Activated CD4-positive, CD25-positive, alpha-beta regulatory T cell treated with anti-CD3 and anti-CD28 coated beads, Interleukin-2, amount 50 U/mL, for 16 hours (primary cell): ENCODE measurements around the gene LRP11.
"Not testable (repeated sequence)": the region's sequence is repeated elsewhere in the genome, so short reads cannot be mapped to it uniquely, and the experiment has no call there.

Source experiments
- DNase-seq: peaks from one replicate; pipeline ENCODE4 v3.0.0-alpha.2; 2020; ENCODE audit warnings: low read depth, low spot score

LRP11 gene

DNA sequence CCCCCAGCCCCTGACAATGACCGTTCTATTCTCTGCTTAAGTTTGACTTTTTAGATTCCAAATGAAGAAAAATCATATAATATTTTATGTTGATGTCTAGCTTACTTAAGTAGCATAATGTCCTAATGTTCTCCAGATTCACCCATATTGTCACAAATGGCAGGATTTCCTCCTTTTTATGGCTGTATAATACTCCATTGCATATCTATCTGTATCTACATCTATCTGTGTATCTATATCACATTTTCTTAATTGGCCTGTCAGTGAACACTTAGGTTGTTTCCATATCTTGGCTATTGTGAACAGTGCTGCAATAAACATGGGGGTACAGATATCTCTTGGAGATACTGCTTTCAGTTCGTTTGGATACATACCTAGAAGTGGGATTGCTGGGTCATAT lies 7.0 kb upstream of the LRP11 start:
- no peak for DNase-seq

DNA sequence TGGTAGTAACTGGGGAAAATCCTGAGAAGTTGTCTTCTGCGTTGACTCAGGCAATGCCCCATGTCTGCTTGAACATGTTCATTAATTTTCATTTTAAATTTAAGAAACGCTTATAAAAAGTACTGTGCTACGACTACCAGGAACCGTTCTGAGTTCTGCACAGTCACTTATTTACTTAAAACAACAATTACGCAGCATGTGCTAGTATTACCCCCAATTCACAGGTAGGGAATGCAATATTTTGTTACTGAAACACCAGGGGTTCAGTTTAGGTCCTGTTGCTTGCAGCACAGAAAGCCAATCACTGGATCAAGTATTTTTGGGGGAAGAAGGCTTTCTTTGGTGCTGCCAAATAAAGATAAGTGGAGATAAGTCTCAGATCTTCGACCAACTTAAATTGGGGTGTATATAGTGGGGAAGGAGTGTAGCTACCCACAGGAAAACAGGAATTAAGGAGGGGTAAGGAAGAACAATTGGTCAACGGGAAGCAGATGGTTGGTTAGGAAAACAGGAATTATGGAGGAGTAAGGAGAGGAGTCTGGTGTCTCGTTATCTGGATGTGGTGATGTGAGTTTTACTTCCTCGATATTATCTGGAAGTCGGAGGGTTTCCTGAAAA lies 5.2 kb upstream of the LRP11 start:
- no peak for DNase-seq

DNA sequence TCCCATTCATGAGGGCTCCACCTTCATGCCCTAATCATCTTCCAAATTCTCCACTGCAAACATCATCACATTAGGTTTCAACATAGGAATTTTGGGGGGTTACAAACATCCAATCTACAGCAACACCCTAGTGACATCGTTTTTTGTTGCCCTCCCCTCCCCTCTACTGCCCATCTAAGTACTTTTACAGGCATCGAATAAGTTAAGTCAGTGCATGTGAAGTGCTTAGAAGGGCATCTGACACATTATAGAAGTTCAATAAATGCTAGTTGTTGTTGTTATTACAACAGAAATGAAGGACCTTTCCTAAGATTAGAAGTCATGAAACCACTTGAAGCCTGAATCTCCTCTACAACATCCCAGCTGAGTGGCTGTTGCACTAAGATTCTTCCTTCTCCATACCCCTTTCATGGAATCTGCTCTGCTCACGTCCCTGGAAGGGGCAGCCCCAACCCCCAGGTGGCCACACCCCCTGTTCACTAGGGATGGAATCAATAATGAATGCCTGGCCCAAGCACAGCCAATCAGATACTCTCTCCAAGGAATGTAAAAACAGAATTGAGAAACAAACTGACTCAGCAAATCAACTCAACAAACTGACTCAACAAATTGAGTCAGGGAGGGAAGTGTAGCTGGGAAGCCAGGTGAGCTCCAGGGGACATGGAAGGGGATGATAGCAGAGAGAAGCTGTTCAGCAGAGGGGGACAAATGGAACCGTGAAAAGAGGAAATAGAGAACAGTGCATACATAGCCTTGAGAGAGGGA lies 3.9 kb upstream of the LRP11 start:
- no peak for DNase-seq

- no peak for DNase-seq
These were observed 698 bp upstream of the LRP11 start for GRCh38 chr6:149864578-149865535.

- no peak for DNase-seq
These were observed 1.0 kb downstream of the LRP11 start for GRCh38 chr6:149862922-149863697.

GRCh38 chr6:149862424-149862738 lies 1.8 kb downstream of the LRP11 start:
- not testable (repeated sequence) for DNase-seq

DNA sequence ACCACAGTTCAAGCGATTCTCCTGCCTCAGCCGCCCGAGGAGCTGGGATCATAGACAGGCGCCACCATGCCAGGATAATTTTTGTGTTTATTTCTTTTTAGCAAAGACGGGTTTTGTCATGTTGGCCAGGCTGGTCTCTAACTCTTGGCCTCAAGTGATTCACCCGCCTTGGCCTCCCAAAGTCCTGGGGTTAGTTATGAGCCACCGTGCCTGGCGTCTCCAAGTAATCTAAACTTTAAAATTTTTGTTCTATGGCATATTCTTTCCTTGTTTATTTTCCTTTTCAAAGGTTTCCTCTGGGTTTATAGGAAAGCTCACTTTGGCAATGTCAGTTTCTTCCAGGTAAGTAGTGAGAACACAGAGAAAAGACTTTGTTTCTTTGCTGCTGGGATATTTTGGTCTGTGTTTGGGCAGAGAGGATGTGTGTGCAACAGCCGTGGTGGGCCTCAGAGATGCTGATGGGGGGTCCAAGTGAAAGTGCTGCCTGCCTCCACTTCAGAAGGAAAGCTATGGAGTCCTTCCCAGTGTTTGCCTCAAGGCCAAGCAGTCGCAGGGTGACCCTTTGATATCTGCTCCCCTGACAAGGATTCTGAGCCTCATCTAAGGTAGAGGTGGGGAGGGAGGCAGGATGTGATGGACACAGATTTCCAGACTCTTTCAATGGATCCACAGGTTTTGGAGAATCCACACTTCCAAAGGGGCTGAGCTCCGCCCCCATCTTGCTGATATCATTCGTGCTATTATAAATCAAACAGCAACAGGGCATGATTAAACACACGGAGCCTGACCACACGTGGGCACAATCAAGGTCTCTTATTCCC lies 2.3 kb downstream of the LRP11 start:
- no peak for DNase-seq

- DNase-seq, result no peak
These were observed 3.1 kb downstream of the LRP11 start for GRCh38 chr6:149860834-149861602.

DNA sequence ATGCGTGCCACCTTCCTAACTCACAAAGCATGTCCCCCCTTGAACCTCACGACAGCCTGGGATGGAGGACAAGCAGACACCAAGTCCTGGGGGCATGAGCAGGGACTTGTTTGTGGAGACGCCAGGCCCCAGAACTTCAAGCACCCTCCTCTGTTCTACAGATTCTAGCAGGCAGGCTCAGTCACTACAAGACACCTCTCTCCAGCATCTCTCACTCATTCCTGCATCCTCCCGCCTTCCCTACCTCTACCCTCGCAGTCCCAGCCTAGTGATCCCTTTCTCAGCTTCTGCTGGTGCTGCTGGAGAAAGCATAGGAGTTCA lies 3.7 kb downstream of the LRP11 start:
- DNase-seq, result no peak

DNA sequence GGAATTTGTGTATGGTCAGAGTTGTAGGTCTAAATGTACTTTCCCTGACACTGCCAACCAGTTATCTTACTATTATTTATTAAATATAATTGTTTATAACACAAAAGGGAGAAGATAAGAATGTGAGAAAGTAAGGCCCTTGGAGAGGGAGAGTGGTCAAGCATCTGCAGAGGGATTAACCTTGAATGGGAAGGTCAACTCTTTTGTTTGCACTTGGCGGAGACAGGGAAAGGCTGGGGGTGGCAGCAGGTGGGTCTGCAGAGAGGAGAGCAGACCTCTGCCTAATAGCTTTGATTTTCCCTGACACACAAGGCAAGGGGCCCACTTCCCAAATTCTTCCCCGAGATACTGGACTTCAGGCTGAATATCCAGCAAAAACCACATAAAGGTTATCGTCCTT lies 4.2 kb downstream of the LRP11 start:
- DNase-seq, result no peak

GRCh38 chr6:149859368-149859767 lies 4.8 kb downstream of the LRP11 start:
- no peak for DNase-seq

DNA sequence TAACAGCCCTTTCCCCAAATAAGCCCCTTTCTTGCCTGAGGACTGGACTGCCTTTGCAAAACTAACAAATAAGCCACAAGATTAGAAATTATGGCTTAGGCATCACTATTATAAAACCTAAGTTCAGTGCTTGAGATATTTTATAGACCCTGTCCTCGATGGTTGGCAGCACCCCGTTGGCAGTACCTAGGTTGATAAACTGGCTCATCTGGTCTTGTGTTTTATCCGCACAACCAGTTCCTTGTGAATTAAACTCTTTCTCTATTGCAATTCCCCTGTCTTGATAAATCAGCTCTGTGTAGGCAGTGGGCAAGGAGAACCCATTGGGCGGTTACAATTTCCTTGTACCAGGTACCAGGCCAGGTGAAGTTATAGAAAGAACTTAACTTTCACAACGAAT lies 6.6 kb downstream of the LRP11 start:
- no peak for DNase-seq

DNA sequence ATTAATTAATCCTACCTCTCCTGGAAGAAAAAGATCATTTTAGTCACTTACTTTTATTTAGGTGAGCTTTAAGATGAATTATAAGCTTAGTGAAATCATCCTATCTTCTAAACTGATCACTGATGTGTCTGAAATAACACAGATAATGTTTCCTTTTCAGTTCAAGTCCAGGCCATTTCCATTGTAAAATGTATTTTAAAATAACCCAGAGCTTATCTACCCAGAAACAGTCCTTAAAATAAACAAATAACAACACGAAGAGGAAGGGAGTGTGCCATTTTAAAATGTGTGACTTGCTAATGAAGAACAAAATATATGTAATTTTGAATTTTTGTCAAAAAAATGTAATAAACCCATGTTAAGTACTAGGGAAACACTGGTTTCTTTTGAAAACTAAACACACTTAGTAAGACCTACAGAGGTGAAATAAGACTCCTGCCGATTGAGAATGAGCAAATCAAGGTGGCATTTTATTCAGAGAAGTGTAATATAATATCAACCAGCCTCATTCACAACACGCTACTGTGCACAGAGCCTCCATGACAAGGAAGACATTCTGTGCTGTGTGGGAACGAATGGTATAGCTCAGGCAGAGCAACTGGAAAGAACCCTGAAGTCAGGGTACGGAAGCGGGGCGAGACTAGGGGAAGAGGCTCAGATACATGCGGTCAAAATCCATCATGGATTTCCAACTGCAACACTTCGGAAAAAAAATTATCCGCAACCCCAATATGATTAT lies 7.7 kb downstream of the LRP11 start:
- DNase-seq, result no peak

DNA sequence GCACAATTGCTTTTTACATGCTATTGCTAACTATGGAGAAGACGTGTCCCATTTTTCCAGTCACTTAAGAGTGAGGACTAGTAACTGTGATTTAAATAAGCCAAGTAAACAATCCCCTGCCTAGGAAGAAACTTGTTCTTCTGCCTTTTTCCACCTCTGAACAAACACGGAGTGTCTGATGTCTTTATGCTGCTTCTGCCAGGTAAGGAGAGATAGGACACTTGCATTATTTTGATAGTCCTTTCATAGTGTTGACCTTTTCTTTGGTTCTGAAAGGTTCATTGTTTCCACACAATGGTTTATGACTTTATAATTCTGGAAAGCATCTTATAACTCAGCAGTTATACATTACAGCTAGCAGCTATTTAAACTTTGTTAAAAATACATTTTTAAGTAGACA lies 8.4 kb downstream of the LRP11 start:
- DNase-seq, result no peak

DNA sequence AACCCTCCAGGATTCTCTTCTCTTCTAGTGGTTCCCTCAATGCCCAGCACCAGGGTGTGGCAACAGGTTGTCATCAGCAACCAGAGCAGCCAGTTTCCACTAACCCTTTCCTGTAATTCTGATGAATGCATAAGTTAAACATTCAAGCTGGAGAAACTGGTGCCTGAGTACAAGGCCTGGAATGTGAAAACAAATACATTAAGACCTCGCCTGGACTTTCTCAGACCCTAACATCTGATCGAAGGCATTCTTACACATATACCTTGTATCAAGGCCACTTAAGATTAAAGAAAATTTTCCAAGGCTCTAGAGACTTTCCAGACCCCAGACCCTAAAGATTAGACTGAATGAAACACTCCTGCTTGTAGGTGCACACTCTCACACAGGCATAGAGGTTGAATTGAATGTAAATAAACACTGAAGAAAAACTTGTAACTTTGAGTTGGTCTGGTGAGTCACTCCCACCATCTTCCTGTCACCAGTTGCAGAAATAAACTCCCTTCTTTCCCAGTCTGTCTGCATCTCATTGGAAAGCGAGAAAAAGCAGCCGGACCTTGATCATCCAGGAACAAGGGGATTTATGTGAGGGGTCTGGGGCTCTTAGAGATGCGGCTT lies 9.0 kb downstream of the LRP11 start:
- no peak for DNase-seq

GRCh38 chr6:149854532-149854931 lies 9.6 kb downstream of the LRP11 start:
- DNase-seq, result no peak

- DNase-seq, result not testable (repeated sequence)
These were observed 10.1 kb downstream of the LRP11 start for GRCh38 chr6:149854017-149854416.

DNA sequence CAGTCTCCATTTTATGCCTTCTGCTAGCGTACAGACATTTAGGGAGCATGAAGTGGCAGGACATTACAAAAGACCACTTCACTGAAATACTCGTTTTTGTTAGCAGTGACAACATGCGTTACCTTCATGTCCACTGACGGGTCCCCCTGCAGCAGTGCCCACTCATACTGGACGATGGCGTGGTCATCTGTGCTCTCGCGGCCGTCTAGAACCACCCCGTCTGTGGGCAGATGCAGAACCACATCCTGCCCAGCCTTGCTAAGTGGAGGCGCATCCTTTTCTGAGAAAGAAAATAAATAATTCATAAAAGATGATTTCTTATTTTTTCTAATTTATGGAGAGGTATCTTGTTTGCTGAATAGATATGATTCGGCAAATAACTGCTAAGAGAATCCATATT lies 11.3 kb downstream of the LRP11 start:
- DNase-seq, result no peak

DNA sequence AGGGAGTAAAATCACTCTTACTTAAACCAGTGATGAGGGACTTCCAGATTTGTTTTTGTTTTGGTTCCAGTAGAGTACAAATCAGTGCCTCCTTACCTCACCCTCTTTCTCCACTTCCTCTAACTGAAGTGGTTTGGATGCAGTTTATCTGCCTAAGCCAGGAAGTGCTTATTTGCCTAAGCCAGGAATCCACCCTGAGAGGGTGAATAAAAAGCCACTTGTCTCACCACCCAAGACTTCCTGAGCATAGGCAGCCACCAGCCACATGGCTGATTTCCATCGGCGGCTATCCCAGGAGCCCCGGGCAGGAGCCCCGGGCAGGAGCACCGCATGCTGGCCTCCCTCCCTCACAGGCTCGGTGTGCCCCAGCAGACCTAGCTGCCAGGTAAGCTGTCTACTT lies 12.0 kb downstream of the LRP11 start:
- DNase-seq, result no peak
